CD4-positive, alpha-beta T cell treated with Interleukin-1 beta for 1 hour (primary cell): ENCODE results near the gene ACSL6.

Experiments
- DNase-seq, 2 donors: peaks; one replicate each; pipeline ENCODE4 v3.0.0-alpha.2; 2020 to 2022

The ACSL6 gene

GRCh38 chr5:131974622-131974955 is 36.9 kb downstream of the ACSL6 start:
- no peak for DNase-seq

GRCh38 chr5:131974016-131974415 is 37.4 kb downstream of the ACSL6 start:
- no peak for DNase-seq

- no peak for DNase-seq
Measured at GRCh38 chr5:131973089-131973712, 38.3 kb downstream of the ACSL6 start.

- DNase-seq, result no peak
Measured at GRCh38 chr5:131968396-131968954, 43.0 kb downstream of the ACSL6 start.

- DNase-seq, result no peak
Measured at GRCh38 chr5:131966551-131966950, 44.9 kb downstream of the ACSL6 start.

GRCh38 chr5:131965826-131966415 is 45.5 kb downstream of the ACSL6 start:
- no peak for DNase-seq

- no peak for DNase-seq
Measured at GRCh38 chr5:131959906-131960305, 51.6 kb downstream of the ACSL6 start.

GRCh38 chr5:131959136-131959535 is 52.3 kb downstream of the ACSL6 start:
- no peak for DNase-seq

- DNase-seq, result no peak
Measured at GRCh38 chr5:131957721-131958441, 53.6 kb downstream of the ACSL6 start.

- DNase-seq, result no peak
Measured at GRCh38 chr5:131953969-131954368, 57.5 kb downstream of the ACSL6 start.

GRCh38 chr5:131952301-131952857 is 59.1 kb downstream of the ACSL6 start:
- DNase-seq, result no peak

GRCh38 chr5:131950706-131951105 is 60.8 kb downstream of the ACSL6 start:
- DNase-seq, result no peak

- DNase-seq, result no peak
Measured at GRCh38 chr5:131947445-131947844, 64.0 kb downstream of the ACSL6 start.

GRCh38 chr5:131945551-131946168 is 65.8 kb downstream of the ACSL6 start, which contains the start of gene MEIKIN:
TSS of gene MEIKIN (minus strand) at chr5:131945663. CDS start at chr5:131945505, 158 bp downstream.
- no peak for DNase-seq

- peak in 1 of 2 donors; percentile 21 for DNase-seq
Measured at GRCh38 chr5:131944702-131945550, 66.5 kb downstream of the ACSL6 start.

- no peak for DNase-seq
Measured at GRCh38 chr5:131943916-131944315, 67.5 kb downstream of the ACSL6 start.

GRCh38 chr5:131942016-131942415 is 69.4 kb downstream of the ACSL6 start:
- no peak for DNase-seq

- no peak for DNase-seq
Measured at GRCh38 chr5:131939690-131940345, 71.6 kb downstream of the ACSL6 start.

- DNase-seq, result no peak
Measured at GRCh38 chr5:131932235-131932634, 79.2 kb downstream of the ACSL6 start.

GRCh38 chr5:131928957-131929356 is 82.5 kb downstream of the ACSL6 start:
- no peak for DNase-seq

GRCh38 chr5:131926168-131926567 is 85.3 kb downstream of the ACSL6 start:
- no peak for DNase-seq

- no peak for DNase-seq
Measured at GRCh38 chr5:131916481-131916880, 95.0 kb downstream of the ACSL6 start.
